ENCODE data around the gene AIF1. TPM values are rescaled to one million over a fixed set of nuclear protein-coding genes. Genes with fewer than 3 reads are reported as not detected.

The AIF1 gene
- total and polyA plus RNA-seq, 4 experiments from 2014 or later, result 5.2 to 11.0 (median 9.1) TPM

DNA sequence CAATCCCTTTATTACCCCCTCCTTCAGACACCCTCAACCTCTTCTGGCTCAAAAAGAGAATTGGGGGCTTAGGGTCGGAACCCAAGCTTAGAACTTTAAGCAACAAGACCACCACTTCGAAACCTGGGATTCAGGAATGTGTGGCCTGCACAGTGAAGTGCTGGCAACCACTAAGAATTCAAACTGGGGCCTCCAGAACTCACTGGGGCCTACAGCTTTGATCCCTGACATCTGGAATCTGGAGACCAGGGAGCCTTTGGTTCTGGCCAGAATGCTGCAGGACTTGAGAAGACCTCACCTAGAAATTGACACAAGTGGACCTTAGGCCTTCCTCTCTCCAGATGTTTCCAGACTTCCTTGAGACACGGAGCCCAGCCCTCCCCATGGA is 37.5 kb upstream of the AIF1 start:
- Histone ChIP-seq H3K4me1 (ENCODE audit: insufficient read depth, low read length) (peaks cover 67% of the 10 kb centered on the region), H3K4me3 (ENCODE audit: low read length in 2 of 2) (peak overlapping the region; percentile 87 to 99), H3K36me3 (ENCODE audit: insufficient read depth, low read length) (peaks cover 12% of the 10 kb centered on the region), H3K27ac (ENCODE audit: low read depth, low read length) (peak overlapping the region; percentile 83), H3K9me3 (ENCODE audit: control insufficient read depth in 1 of 2, low read length in 2 of 2) (no peaks in the 10 kb centered on the region), H3K27me3 (ENCODE audit: insufficient read depth, low read length) (no peaks in the 10 kb centered on the region)
- peaks cover 0 to under 1% (median 0%) of the 10 kb centered on the region in 8 donors for H3K9me3 Mint-ChIP-seq
- ChIA-PET CTCF (ENCODE audit: partially characterized antibody) (interaction anchor here (1.1 to 19.7 kb wide), 4 partner anchors 16 to 252 kb away, joined by 5 to 962 read pairs (median 300); partner anchors contain the start of genes ATP6V1G2, LST1, NCR3 and NFKBIL1), POLR2A (ENCODE audit: partially characterized antibody) (interaction anchor here (0.5 to 52.5 kb wide), 12 partner anchors 5 to 285 kb away, joined by 3 to 3597 read pairs (median 6); partner anchors contain the start of genes ATP6V1G2, BAG6, DDX39B and GPANK1)
- peaks cover 44 to 97% (median 61%) of the 10 kb centered on the region in 4 donors for H3K4me1 Mint-ChIP-seq
- H3K27ac Mint-ChIP-seq, result peak overlapping the region; percentile 96 to 100 (median 99)
- H3K4me3 Mint-ChIP-seq, result peak overlapping the region; percentile 88 to 100 (median 98)
- peaks cover 51 to 64% of the 10 kb centered on the region in 2 donors for H3K36me3 Mint-ChIP-seq
- intact Hi-C loops (cut with micrococcal nuclease), result no loop called here
- H3K27me3 Mint-ChIP-seq, result no peaks in the 10 kb centered on the region
- DNase-seq, result no peak

DNA sequence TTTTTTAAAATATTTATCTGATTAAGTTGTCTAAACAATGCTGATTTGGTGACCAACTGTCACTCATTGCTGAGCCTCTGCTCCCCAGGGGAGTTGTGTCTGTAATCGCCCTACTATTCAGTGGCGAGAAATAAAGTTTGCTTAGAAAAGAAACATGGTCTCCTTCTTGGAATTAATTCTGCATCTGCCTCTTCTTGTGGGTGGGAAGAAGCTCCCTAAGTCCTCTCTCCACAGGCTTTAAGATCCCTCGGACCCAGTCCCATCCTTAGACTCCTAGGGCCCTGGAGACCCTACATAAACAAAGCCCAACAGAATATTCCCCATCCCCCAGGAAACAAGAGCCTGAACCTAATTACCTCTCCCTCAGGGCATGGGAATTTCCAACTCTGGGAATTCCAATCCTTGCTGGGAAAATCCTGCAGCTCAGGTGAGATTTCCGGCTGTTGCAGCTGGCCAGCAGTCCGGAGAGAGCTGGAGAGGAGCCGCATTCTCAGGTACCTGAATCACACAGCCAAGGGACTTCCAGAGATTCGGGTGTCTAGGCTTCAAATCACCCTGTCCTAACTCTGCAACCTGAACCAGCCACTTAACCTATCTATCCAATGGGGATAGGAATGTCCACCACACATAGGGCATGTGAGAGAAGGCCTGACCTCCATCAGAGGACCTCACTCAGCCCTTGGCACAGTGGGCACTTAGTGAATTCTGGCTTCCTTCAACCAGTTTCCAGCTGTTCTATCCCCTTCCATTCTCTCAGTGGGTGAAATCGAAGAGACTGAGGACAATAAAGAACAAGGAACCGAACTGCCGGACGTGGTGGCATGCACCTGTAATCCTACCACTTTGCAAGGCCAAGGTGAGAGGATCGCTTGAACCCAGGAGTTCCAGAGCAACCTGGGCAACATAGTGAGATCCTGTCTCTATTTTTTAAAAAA is 36.6 kb upstream of the AIF1 start:
- H3K9me3 ChIP-seq (ENCODE audit: control insufficient read depth in 1 of 2, low read length in 2 of 2), result no peaks in the 10 kb centered on the region
- Mint-ChIP-seq H3K27me3 (no peaks in the 10 kb centered on the region), H3K9me3 (no peaks in the 10 kb centered on the region), H3K4me3 (peak overlapping the region; percentile 95 to 100 (median 99)), H3K36me3 (peaks cover 56 to 67% of the 10 kb centered on the region in 2 donors), H3K4me1 (peaks cover 40 to 96% (median 58%) of the 10 kb centered on the region in 4 donors), H3K27ac (peak overlapping the region; percentile 88 to 100 (median 99))
- H3K36me3 ChIP-seq (ENCODE audit: insufficient read depth, low read length), result peaks cover 12% of the 10 kb centered on the region
- H3K27ac ChIP-seq (ENCODE audit: low read depth, low read length), result peak overlapping the region; percentile 92
- peaks cover 67% of the 10 kb centered on the region for H3K4me1 ChIP-seq (ENCODE audit: insufficient read depth, low read length)
- H3K27me3 ChIP-seq (ENCODE audit: insufficient read depth, low read length), result no peaks in the 10 kb centered on the region
- intact Hi-C loops (cut with micrococcal nuclease), result no loop called here
- peak overlapping the region in 1 of 2 donors; percentile 26 for H3K4me3 ChIP-seq (ENCODE audit: low read length in 2 of 2)
- ChIA-PET POLR2A (ENCODE audit: partially characterized antibody) (interaction anchor here (0.7 to 52.5 kb wide), 7 partner anchors 4 to 393 kb away, joined by 3 to 3597 read pairs (median 5); partner anchors contain the start of genes ATP6V1G2, DDX39B, DXO and HSPA1B), CTCF (ENCODE audit: partially characterized antibody) (interaction anchor here (7.6 to 19.7 kb wide), 3 partner anchors 9 to 23 kb away, joined by 53 to 962 read pairs (median 595); partner anchors contain the start of genes ATP6V1G2, LST1, NCR3 and NFKBIL1)
- DNase-seq, result no peak

- Mint-ChIP-seq H3K27ac (peak overlapping the region; percentile 88 to 100 (median 99)), H3K4me3 (peak overlapping the region; percentile 95 to 100 (median 99)), H3K4me1 (peaks cover 37 to 95% (median 55%) of the 10 kb centered on the region in 4 donors), H3K36me3 (peaks cover 56 to 66% of the 10 kb centered on the region in 2 donors), H3K9me3 (no peaks in the 10 kb centered on the region), H3K27me3 (no peaks in the 10 kb centered on the region)
- Histone ChIP-seq H3K36me3 (ENCODE audit: insufficient read depth, low read length) (peaks cover 12% of the 10 kb centered on the region), H3K27ac (ENCODE audit: low read depth, low read length) (peak overlapping the region; percentile 92), H3K9me3 (ENCODE audit: control insufficient read depth in 1 of 2, low read length in 2 of 2) (no peaks in the 10 kb centered on the region), H3K27me3 (ENCODE audit: insufficient read depth, low read length) (no peaks in the 10 kb centered on the region), H3K4me1 (ENCODE audit: insufficient read depth, low read length) (peaks cover 67% of the 10 kb centered on the region), H3K4me3 (ENCODE audit: low read length in 2 of 2) (peak overlapping the region in 1 of 2 donors; percentile 95)
- intact Hi-C loops (cut with micrococcal nuclease), result no loop called here
- CTCF ChIA-PET (ENCODE audit: partially characterized antibody), result interaction anchor here (7.6 to 19.7 kb wide), 3 partner anchors 10 to 24 kb away, joined by 53 to 962 read pairs (median 595); partner anchors contain the start of genes ATP6V1G2, LST1, NCR3 and NFKBIL1
- POLR2A ChIA-PET (ENCODE audit: partially characterized antibody), result interaction anchor here (1.0 to 52.5 kb wide), 6 partner anchors 3 to 393 kb away, joined by 3 to 3597 read pairs (median 24); partner anchors contain the start of genes ATP6V1G2, DDX39B, DXO and LST1
- DNase-seq, result no peak
Observed at GRCh38 chr6:31579119-31579505, 35.9 kb upstream of the AIF1 start.

DNA sequence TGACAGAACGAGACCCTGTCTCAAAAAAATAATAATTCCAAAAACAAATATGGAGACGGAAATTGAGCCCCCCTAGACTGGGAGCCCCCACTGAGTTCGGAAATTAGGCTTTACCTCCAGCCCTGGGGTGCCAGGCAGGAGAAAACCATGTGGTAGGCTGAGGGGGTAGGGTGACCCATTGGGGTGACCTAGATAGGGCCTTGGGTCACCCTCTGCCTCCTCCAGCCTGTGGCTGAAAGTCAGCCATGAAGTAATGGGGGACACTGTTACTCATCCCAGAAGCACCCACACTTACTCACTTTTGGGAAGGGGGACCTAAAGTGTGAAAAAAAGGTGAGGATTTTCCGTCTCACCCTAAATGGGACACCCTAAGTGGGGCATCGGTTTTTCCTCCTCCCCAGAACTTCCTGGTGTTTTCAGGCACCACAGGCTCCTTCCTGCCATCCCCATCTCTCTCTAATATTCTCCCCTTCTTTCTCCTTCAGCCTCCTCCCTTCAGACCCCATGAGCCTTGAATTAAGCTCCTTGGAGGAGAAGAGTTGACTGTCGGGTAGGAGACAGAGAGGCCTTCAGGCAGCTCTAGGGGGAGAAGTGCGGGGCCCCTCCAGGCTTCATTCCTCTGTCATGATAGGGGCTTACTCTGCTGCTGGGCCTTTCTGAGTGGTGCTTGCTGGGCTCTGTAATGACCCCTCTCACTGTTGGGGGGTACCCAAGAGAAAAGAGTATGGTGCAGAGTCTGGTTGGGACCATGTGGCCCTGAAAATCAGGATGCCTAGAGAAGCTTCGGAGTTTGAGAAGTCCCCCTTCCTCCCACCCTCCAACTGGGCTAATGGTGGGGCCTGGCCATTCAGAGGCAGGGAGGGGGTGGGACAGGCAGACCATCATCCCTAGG is 35.2 kb upstream of the AIF1 start:
- Histone ChIP-seq H3K27ac (ENCODE audit: low read depth, low read length) (peak overlapping the region; percentile 92), H3K9me3 (ENCODE audit: control insufficient read depth in 1 of 2, low read length in 2 of 2) (no peaks in the 10 kb centered on the region), H3K4me1 (ENCODE audit: insufficient read depth, low read length) (peaks cover 67% of the 10 kb centered on the region), H3K36me3 (ENCODE audit: insufficient read depth, low read length) (peaks cover 12% of the 10 kb centered on the region), H3K4me3 (ENCODE audit: low read length in 2 of 2) (peak overlapping the region; percentile 89 to 95), H3K27me3 (ENCODE audit: insufficient read depth, low read length) (no peaks in the 10 kb centered on the region)
- CTCF ChIA-PET (ENCODE audit: partially characterized antibody), result interaction anchor here (1.5 to 19.7 kb wide), 6 partner anchors 11 to 86 kb away, joined by 3 to 962 read pairs (median 35); partner anchors contain the start of genes ATP6V1G2, DDX39B, LST1 and NCR3
- Mint-ChIP-seq H3K4me3 (peak overlapping the region; percentile 95 to 100 (median 99)), H3K27me3 (no peaks in the 10 kb centered on the region), H3K4me1 (peaks cover 33 to 95% (median 52%) of the 10 kb centered on the region in 4 donors), H3K27ac (peak overlapping the region; percentile 96 to 100 (median 99)), H3K36me3 (peaks cover 56 to 63% of the 10 kb centered on the region in 2 donors), H3K9me3 (no peaks in the 10 kb centered on the region)
- DNase-seq, result peak in 1 of 5 donors; percentile 53
- intact Hi-C loops (cut with micrococcal nuclease), result loop anchor here (1.0 to 5.0 kb wide), 4 partner anchors 7 to 87 kb away; partner anchors contain the start of genes BAG6, LTA and NFKBIL1
- POLR2A ChIA-PET (ENCODE audit: partially characterized antibody), result interaction anchor here (0.8 to 52.5 kb wide), 14 partner anchors 3 to 392 kb away, joined by 3 to 3597 read pairs (median 4); partner anchors contain the start of genes ABHD16A, ATP6V1G2, BAG6 and C6orf47

- ChIA-PET CTCF (ENCODE audit: partially characterized antibody) (interaction anchor here (1.5 to 19.7 kb wide), 6 partner anchors 11 to 86 kb away, joined by 3 to 962 read pairs (median 35); partner anchors contain the start of genes ATP6V1G2, DDX39B, LST1 and NCR3), POLR2A (ENCODE audit: partially characterized antibody) (interaction anchor here (0.8 to 52.5 kb wide), 15 partner anchors 2 to 252 kb away, joined by 3 to 3597 read pairs (median 5); partner anchors contain the start of genes ABHD16A, ATP6V1G2, BAG6 and C6orf47)
- H3K27ac Mint-ChIP-seq, result peak overlapping the region; percentile 96 to 100 (median 99)
- Histone ChIP-seq H3K27ac (ENCODE audit: low read depth, low read length) (peak overlapping the region; percentile 92), H3K4me1 (ENCODE audit: insufficient read depth, low read length) (peaks cover 67% of the 10 kb centered on the region), H3K4me3 (ENCODE audit: low read length in 2 of 2) (peak overlapping the region; percentile 89 to 95), H3K9me3 (ENCODE audit: control insufficient read depth in 1 of 2, low read length in 2 of 2) (no peaks in the 10 kb centered on the region), H3K27me3 (ENCODE audit: insufficient read depth, low read length) (no peaks in the 10 kb centered on the region), H3K36me3 (ENCODE audit: insufficient read depth, low read length) (peaks cover 12% of the 10 kb centered on the region)
- peak overlapping the region; percentile 95 to 100 (median 99) for H3K4me3 Mint-ChIP-seq
- DNase-seq, result no peak
- H3K27me3 Mint-ChIP-seq, result no peaks in the 10 kb centered on the region
- H3K9me3 Mint-ChIP-seq, result no peaks in the 10 kb centered on the region
- intact Hi-C loops (cut with micrococcal nuclease), result loop anchor here (1.0 to 5.0 kb wide), 4 partner anchors 8 to 88 kb away; partner anchors contain the start of genes BAG6, LTA and NFKBIL1
- H3K36me3 Mint-ChIP-seq, result peaks cover 56 to 61% of the 10 kb centered on the region in 2 donors
- peaks cover 29 to 95% (median 50%) of the 10 kb centered on the region in 4 donors for H3K4me1 Mint-ChIP-seq
Observed at GRCh38 chr6:31580438-31580740, 34.6 kb upstream of the AIF1 start.
